Right renal cortex interstitium (tissue), 3 donors: ENCODE results near the gene CAV3. TPM values are rescaled to one million over a fixed set of nuclear protein-coding genes. Genes with fewer than 3 reads are reported as not detected.
"Not testable (repeated sequence)": the region's sequence is repeated elsewhere in the genome, so short reads cannot be mapped to it uniquely, and the experiment has no call there.

Source experiments
- DNase-seq, 3 donors: peaks; one replicate each; pipeline ENCODE4 v3.0.0-alpha.2; 2013; ENCODE audit warnings: low read depth in 3 of 3, low spot score in 2 of 3
- polyA plus RNA-seq, 3 donors: library from polyadenylated mRNA; unstranded; fragments of 120-200 nt; gene quantifications; one replicate each; pipeline ENCODE4 v1.2.1, GENCODE V29; 2013; ENCODE audit not compliant: insufficient read length in 3 of 3

Gene CAV3
- under 1 TPM; 0.33 to 0.57 (median 0.56) TPM for polyA plus RNA-seq

GRCh38 chr3:8733332-8734094 is at the start of gene CAV3:
Gene CAV3, plus strand, starts transcription at chr3:8733802. Its CDS starts 75 bp downstream, at chr3:8733877.
- peak in 1 of 3 donors; percentile 4 for DNase-seq

- not testable (repeated sequence) for DNase-seq
Observed at GRCh38 chr3:8684992-8685391, 48.6 kb upstream of the CAV3 start.

GRCh38 chr3:8691295-8691694 is 42.3 kb upstream of the CAV3 start:
- DNase-seq: not testable (repeated sequence)

- no peak for DNase-seq
Observed at GRCh38 chr3:8702560-8702959, 31.0 kb upstream of the CAV3 start.

- DNase-seq: no peak
Observed at GRCh38 chr3:8705575-8705974, 28.0 kb upstream of the CAV3 start.

- DNase-seq: no peak
Observed at GRCh38 chr3:8709287-8709686, 24.3 kb upstream of the CAV3 start.

- DNase-seq: no peak
Observed at GRCh38 chr3:8709801-8710507, 23.6 kb upstream of the CAV3 start.

- no peak for DNase-seq
Observed at GRCh38 chr3:8712045-8712907, 21.3 kb upstream of the CAV3 start.

- DNase-seq: no peak
Observed at GRCh38 chr3:8712908-8713255, 20.7 kb upstream of the CAV3 start.

- DNase-seq: no peak
Observed at GRCh38 chr3:8713901-8714759, 19.5 kb upstream of the CAV3 start.

- not testable (repeated sequence) for DNase-seq
Observed at GRCh38 chr3:8715757-8716156, 17.8 kb upstream of the CAV3 start.

- DNase-seq: no peak
Observed at GRCh38 chr3:8722808-8723207, 10.8 kb upstream of the CAV3 start.

- DNase-seq: no peak
Observed at GRCh38 chr3:8723612-8724011, 10.0 kb upstream of the CAV3 start.

- DNase-seq: no peak
Observed at GRCh38 chr3:8724108-8724752, 9.4 kb upstream of the CAV3 start.

GRCh38 chr3:8727605-8728512 is 5.7 kb upstream of the CAV3 start:
- DNase-seq: no peak

GRCh38 chr3:8729479-8729878 is 4.1 kb upstream of the CAV3 start:
- DNase-seq: no peak

GRCh38 chr3:8730656-8731055 is 2.9 kb upstream of the CAV3 start:
- no peak for DNase-seq

- DNase-seq: no peak
Observed at GRCh38 chr3:8732413-8732812, 1.2 kb upstream of the CAV3 start.
